ENCODE data around the gene IRF1. TPM values are rescaled to one million over a fixed set of nuclear protein-coding genes. Genes with fewer than 3 reads are reported as not detected.
A peak's percentile ranks its signal among the peaks of the same experiment; 100 is the strongest.

IRF1 gene
- total RNA-seq, 1 donor from 2014 or later: 75.3 TPM

GRCh38 chr5:132510076-132510475 is 19.5 kb upstream of the IRF1 start:
- no peak for TF ChIP-seq CTCF (IDR thresholded peaks at IDR 0.05; ENCODE audit: insufficient read depth, low read length, poor library complexity, severe bottlenecking)
- no peak for DNase-seq (ENCODE audit: low read depth)
- Histone ChIP-seq H3K4me3 (ENCODE audit: low read depth, low read length) (no peak overlapping the region), H3K27me3 (ENCODE audit: control insufficient read depth, insufficient read depth, low read length) (no peaks in the 10 kb centered on the region), H3K36me3 (ENCODE audit: control insufficient read depth, insufficient read depth, low read length) (no peaks in the 10 kb centered on the region)

- Histone ChIP-seq H3K4me3 (ENCODE audit: low read depth, low read length) (no peak overlapping the region), H3K27me3 (ENCODE audit: control insufficient read depth, insufficient read depth, low read length) (no peaks in the 10 kb centered on the region), H3K36me3 (ENCODE audit: control insufficient read depth, insufficient read depth, low read length) (no peaks in the 10 kb centered on the region)
- DNase-seq (ENCODE audit: low read depth): no peak
- TF ChIP-seq CTCF (IDR thresholded peaks at IDR 0.05; ENCODE audit: insufficient read depth, low read length, poor library complexity, severe bottlenecking): peak; percentile 65
These were observed 15.6 kb upstream of the IRF1 start for GRCh38 chr5:132506094-132506692.

- Histone ChIP-seq H3K36me3 (ENCODE audit: control insufficient read depth, insufficient read depth, low read length) (no peaks in the 10 kb centered on the region), H3K4me3 (ENCODE audit: low read depth, low read length) (no peak overlapping the region), H3K27me3 (ENCODE audit: control insufficient read depth, insufficient read depth, low read length) (no peaks in the 10 kb centered on the region)
- DNase-seq (ENCODE audit: low read depth): no peak
- no peak for TF ChIP-seq CTCF (IDR thresholded peaks at IDR 0.05; ENCODE audit: insufficient read depth, low read length, poor library complexity, severe bottlenecking)
These were observed 15.1 kb upstream of the IRF1 start for GRCh38 chr5:132505641-132506040.

GRCh38 chr5:132504746-132505145 is 14.2 kb upstream of the IRF1 start:
- no peaks in the 10 kb centered on the region for H3K36me3 ChIP-seq (ENCODE audit: control insufficient read depth, insufficient read depth, low read length)
- no peak for TF ChIP-seq CTCF (IDR thresholded peaks at IDR 0.05; ENCODE audit: insufficient read depth, low read length, poor library complexity, severe bottlenecking)
- no peak overlapping the region for H3K4me3 ChIP-seq (ENCODE audit: low read depth, low read length)
- no peaks in the 10 kb centered on the region for H3K27me3 ChIP-seq (ENCODE audit: control insufficient read depth, insufficient read depth, low read length)
- DNase-seq (ENCODE audit: low read depth): no peak

GRCh38 chr5:132503244-132503643 is 12.7 kb upstream of the IRF1 start:
- no peak for DNase-seq (ENCODE audit: low read depth)
- Histone ChIP-seq H3K36me3 (ENCODE audit: control insufficient read depth, insufficient read depth, low read length) (no peaks in the 10 kb centered on the region), H3K4me3 (ENCODE audit: low read depth, low read length) (no peak overlapping the region), H3K27me3 (ENCODE audit: control insufficient read depth, insufficient read depth, low read length) (no peaks in the 10 kb centered on the region)
- TF ChIP-seq CTCF (IDR thresholded peaks at IDR 0.05; ENCODE audit: insufficient read depth, low read length, poor library complexity, severe bottlenecking): no peak

All from kidney epithelial cell (primary cell).